Progenitor cell of endocrine pancreas (in vitro differentiated cells): ENCODE results near the gene ASRGL1. TPM values are rescaled to one million over a fixed set of nuclear protein-coding genes. Genes with fewer than 3 reads are reported as not detected.

Experiments
- DNase-seq: peaks from one replicate; pipeline ENCODE4 v3.0.0; 2021; ENCODE audit warnings: low spot score; ENCODE audit not compliant: unreplicated experiment
- H3K27ac Mint-ChIP-seq: 2 replicates; pipeline ENCODE4 v1.8.0; 2021; ENCODE audit warnings: mild to moderate bottlenecking, moderate library complexity, mixed read lengths
- H3K27me3 Mint-ChIP-seq: 2 replicates; pipeline ENCODE4 v1.8.0; 2021; ENCODE audit warnings: mixed read lengths
- H3K36me3 Mint-ChIP-seq: 2 replicates; pipeline ENCODE4 v1.8.0; 2022; ENCODE audit warnings: mixed read lengths; ENCODE audit not compliant: insufficient read depth
- H3K4me1 Mint-ChIP-seq: 2 replicates; pipeline ENCODE4 v1.8.0; 2021; ENCODE audit warnings: low read depth, mixed read lengths
- H3K4me3 Mint-ChIP-seq: 2 replicates; pipeline ENCODE4 v1.8.0; 2021; ENCODE audit warnings: low read depth, mild to moderate bottlenecking, moderate library complexity, mixed read lengths
- H3K9me3 Mint-ChIP-seq: 2 replicates; pipeline ENCODE4 v1.8.0; 2021; ENCODE audit warnings: low read depth, mixed read lengths
- total RNA-seq: library from RNA; stranded (reverse); gene quantifications from 2 replicates; pipeline ENCODE4 v1.2.1, GENCODE V29; 2021
- TF ChIP-seq, protein P1 (sequence below): fragments of 200-600 bp; sonication (generic); IDR thresholded peaks from one replicate; pipeline ENCODE4 v1.5.0; 2021; ENCODE audit warnings: antibody characterized with exemption, mild to moderate bottlenecking; ENCODE audit not compliant: unreplicated experiment

The ASRGL1 gene
- total RNA-seq, 1 donor from 2014 or later: 41.6 TPM

DNA sequence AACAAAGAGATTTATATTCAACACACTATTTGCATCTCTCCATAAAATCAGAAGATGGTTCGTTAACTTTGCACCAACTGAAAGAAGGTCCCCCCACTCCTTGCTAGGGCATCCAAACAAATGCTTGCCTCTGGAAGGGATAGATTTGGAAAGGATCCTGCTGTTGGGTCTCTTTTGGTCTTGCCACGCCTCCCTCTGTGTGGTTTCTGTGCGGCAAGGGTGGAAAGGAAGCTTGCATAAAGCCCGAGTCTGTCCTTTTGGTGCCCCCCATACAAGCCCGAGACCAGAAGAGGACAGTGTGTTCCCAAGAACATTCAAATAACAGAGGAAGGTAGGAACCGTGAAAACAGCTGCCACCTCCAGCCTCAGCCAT lies 96.6 kb downstream of the ASRGL1 start:
- Mint-ChIP-seq H3K36me3 (no peaks in the 10 kb centered on the region), H3K9me3 (no peaks in the 10 kb centered on the region), H3K27me3 (no peaks in the 10 kb centered on the region), H3K4me3 (no peak overlapping the region), H3K4me1 (peaks cover 8% of the 10 kb centered on the region), H3K27ac (no peak overlapping the region)
- TF ChIP-seq, protein P1, sequence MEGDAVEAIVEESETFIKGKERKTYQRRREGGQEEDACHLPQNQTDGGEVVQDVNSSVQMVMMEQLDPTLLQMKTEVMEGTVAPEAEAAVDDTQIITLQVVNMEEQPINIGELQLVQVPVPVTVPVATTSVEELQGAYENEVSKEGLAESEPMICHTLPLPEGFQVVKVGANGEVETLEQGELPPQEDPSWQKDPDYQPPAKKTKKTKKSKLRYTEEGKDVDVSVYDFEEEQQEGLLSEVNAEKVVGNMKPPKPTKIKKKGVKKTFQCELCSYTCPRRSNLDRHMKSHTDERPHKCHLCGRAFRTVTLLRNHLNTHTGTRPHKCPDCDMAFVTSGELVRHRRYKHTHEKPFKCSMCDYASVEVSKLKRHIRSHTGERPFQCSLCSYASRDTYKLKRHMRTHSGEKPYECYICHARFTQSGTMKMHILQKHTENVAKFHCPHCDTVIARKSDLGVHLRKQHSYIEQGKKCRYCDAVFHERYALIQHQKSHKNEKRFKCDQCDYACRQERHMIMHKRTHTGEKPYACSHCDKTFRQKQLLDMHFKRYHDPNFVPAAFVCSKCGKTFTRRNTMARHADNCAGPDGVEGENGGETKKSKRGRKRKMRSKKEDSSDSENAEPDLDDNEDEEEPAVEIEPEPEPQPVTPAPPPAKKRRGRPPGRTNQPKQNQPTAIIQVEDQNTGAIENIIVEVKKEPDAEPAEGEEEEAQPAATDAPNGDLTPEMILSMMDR: no peak
- no peak for DNase-seq

DNA sequence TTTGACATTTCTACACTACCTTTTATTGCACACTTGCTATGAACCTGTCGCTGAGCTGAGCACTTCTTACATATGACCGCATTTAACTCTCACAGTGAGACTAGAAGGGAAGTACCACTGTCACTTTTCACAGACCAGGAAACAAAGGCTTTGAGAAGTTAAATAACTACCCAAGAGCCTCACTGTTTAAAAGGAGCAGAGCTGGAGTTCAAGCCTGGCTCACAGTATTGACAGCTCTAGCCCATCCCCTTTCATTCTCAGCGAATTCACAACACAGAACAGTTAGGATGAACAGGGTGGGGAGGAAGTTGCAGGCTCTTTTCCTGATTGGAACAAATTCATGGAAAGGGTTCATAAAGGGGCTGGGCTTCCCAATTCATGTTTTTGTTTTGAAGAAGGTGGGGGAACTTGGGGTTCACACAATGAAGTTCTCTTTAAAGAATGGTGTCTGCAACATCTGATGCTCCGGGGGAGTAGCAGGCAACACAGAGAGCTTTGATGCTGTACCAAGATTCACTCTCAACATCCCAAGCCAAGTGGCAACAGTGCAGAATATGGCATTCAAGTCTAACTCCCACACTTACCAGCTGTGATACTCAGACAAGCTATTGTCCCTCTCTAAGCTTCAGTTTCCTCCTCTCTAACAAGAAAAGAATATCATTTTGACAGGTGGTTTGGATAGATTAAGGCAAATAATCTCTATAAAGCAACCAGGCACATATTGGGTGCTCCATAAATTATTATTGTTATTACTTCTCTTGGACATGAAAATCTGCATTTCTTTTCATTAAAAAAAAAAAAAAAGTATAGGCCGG lies 98.8 kb downstream of the ASRGL1 start:
- H3K4me1 Mint-ChIP-seq: peaks cover 8% of the 10 kb centered on the region
- no peaks in the 10 kb centered on the region for H3K9me3 Mint-ChIP-seq
- H3K27ac Mint-ChIP-seq: no peak overlapping the region
- DNase-seq: no peak
- H3K36me3 Mint-ChIP-seq: no peaks in the 10 kb centered on the region
- TF ChIP-seq, protein P1: no peak
- no peak overlapping the region for H3K4me3 Mint-ChIP-seq
- H3K27me3 Mint-ChIP-seq: no peaks in the 10 kb centered on the region

DNA sequence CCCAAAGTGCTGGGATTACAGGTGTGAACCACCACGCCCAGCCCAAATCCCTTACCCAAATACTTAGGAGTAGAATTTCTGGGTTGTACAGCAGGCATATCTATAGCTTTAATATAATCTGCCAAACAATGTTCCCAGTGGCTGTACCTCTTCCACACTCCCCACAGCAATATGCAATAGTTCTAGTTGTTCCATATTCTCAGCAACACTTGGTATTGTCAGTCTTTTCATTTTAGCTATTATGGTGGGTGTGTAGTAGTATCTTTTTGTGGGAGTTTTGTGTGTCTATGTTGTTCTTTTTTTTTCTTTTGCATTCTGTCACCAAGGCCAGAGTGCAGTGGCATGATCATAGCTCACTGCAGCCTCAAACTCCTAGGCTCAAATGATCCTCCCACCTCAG lies 100.4 kb downstream of the ASRGL1 start:
- TF ChIP-seq, protein P1: no peak
- Mint-ChIP-seq H3K36me3 (no peaks in the 10 kb centered on the region), H3K9me3 (no peaks in the 10 kb centered on the region), H3K27ac (no peak overlapping the region), H3K4me1 (peaks cover 6% of the 10 kb centered on the region), H3K4me3 (no peak overlapping the region), H3K27me3 (no peaks in the 10 kb centered on the region)
- no peak for DNase-seq

DNA sequence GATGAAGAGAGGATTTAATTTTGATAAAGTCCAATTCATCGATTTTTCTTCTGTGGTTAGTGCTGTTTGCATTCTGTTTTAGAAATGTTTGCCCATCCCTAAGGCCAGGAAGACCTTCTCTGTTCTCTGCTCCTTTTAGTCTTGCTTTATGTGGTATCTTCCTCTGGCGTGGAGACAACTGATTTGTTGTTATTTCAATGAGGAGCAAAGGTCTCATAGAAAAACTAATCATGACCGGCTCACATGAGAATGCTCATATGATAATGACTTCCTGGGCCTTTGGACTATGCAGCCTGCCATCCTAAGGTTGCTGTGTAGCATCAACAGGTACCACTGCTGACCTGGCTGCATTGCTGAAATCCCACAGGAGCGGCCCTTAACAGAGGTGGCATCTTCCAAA lies 101.4 kb downstream of the ASRGL1 start:
- TF ChIP-seq, protein P1: no peak
- Mint-ChIP-seq H3K27ac (no peak overlapping the region), H3K27me3 (no peaks in the 10 kb centered on the region), H3K9me3 (no peaks in the 10 kb centered on the region), H3K4me1 (peaks cover 2% of the 10 kb centered on the region), H3K4me3 (no peak overlapping the region), H3K36me3 (no peaks in the 10 kb centered on the region)
- no peak for DNase-seq

DNA sequence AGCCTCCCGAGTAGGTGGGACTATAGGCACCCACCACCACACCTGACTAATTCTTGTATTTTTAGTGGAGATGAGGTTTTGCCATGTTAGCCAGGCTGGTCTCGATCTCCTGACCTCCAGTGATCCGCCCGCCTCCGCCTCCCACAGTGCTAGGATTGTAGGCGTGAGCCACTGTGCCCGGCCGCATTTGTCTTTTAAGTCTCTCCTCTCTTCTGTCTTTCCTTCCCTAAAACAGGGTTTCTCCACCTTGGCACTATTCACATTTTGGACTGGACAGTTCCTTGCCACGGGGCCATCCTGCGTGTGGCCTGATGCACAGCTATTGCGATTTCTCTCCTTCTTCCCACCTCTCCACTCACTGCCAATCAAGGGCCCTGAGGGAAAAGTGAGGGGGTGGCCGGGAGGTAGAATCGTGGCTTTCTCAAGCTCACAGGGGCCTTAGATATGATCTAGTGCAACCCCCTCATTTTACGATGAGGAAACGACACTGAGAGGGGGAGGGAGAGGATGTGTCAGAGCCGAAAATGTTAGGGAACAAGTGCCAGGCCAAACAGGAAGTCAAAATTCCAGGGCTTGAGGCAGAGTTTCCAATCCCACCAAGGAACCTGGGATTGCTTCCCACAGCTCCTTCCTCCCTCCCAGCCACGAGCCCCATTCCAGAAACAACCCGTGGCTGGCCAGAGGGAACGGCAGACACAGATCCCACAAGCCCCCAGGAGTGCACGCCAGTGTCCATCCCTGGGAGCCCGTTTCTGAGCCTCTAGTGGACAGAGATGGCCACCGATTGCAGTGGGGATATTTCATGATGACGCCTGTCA lies 102.7 kb downstream of the ASRGL1 start:
- peaks cover 5% of the 10 kb centered on the region for H3K4me1 Mint-ChIP-seq
- H3K36me3 Mint-ChIP-seq: no peaks in the 10 kb centered on the region
- no peak overlapping the region for H3K27ac Mint-ChIP-seq
- TF ChIP-seq, protein P1: no peak
- no peak overlapping the region for H3K4me3 Mint-ChIP-seq
- H3K27me3 Mint-ChIP-seq: no peaks in the 10 kb centered on the region
- no peaks in the 10 kb centered on the region for H3K9me3 Mint-ChIP-seq
- no peak for DNase-seq

Other genes starting within 250 kb of the ASRGL1 start
- 58.0 and 60.5 TPM in 2 replicates for gene INCENP, start 213.4 kb upstream of the ASRGL1 start, total RNA-seq
- gene SCGB1D1, start 147.2 kb upstream of the ASRGL1 start, total RNA-seq: not detected in 2 replicates
- gene SCGB2A1, start 128.8 kb upstream of the ASRGL1 start, total RNA-seq: not detected in 2 replicates
- gene SCGB1D2, start 95.2 kb upstream of the ASRGL1 start, total RNA-seq: not detected in 2 replicates
- gene SCGB2A2, start 67.3 kb upstream of the ASRGL1 start, total RNA-seq: not detected in 2 replicates
- gene SCGB1D4, start 38.4 kb upstream of the ASRGL1 start, total RNA-seq: not detected in 2 replicates
- gene SCGB1A1, start 81.6 kb downstream of the ASRGL1 start, total RNA-seq: 1.9 and 3.1 TPM in 2 replicates
- gene AHNAK, start 209.4 kb downstream of the ASRGL1 start, total RNA-seq: 27.2 and 39.8 TPM in 2 replicates
- gene EEF1G, start 236.4 kb downstream of the ASRGL1 start, total RNA-seq: 1,931 and 1,938 TPM in 2 replicates